OCI-LY3 (cell line): ENCODE data around the gene DDIT4.

Source experiments
- CTCF ChIP-seq: fragments of 200-600, 300-600 bp; sonication (generic); IDR thresholded peaks from 2 replicates; pipeline ENCODE4 v1.5.1; 2014; ENCODE audit warnings: antibody characterized with exemption, low read length, low read depth
- EZH2phosphoT487 ChIP-seq: fragments of 200-600 bp; shearing (Covaris generic); IDR thresholded peaks from 2 replicates; pipeline ENCODE4 v1.6.1; 2018; ENCODE audit warnings: antibody characterized with exemption, mixed run types, low read depth

- TF ChIP-seq CTCF (no peak), EZH2phosphoT487 (no peak)
Observed at GRCh38 chr10:72226418-72227027, 47.2 kb upstream of the DDIT4 start.
